GM12801 (cell line): Measurements from ENCODE around the gene TP53BP1.

Experiments
- TF ChIP-seq, protein P1 (sequence below): IDR thresholded peaks from one replicate; pipeline ENCODE4 v1.5.1; 2011; ENCODE audit warnings: control low read depth; ENCODE audit not compliant: insufficient read length; ENCODE audit errors: extremely low read depth

TP53BP1 gene

DNA sequence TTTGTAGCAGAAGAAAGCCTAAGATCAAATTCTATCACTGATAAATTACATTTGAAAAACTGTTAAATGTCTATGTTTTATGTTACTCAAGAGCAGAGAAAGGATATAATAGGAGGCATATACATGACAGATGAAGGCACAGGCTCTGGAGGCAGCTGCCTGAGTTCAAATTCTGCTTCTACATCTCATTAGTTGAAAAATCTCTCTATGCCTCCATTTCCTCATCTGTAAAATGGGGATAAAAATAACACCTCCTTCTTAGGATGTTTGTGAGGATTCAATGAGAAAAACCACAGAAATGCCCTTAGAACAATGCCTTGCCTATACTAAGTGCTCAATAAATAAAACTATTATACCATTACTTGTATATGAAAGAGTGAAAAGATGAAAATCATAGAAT is 21.0 kb downstream of the TP53BP1 start:
- TF ChIP-seq, protein P1, sequence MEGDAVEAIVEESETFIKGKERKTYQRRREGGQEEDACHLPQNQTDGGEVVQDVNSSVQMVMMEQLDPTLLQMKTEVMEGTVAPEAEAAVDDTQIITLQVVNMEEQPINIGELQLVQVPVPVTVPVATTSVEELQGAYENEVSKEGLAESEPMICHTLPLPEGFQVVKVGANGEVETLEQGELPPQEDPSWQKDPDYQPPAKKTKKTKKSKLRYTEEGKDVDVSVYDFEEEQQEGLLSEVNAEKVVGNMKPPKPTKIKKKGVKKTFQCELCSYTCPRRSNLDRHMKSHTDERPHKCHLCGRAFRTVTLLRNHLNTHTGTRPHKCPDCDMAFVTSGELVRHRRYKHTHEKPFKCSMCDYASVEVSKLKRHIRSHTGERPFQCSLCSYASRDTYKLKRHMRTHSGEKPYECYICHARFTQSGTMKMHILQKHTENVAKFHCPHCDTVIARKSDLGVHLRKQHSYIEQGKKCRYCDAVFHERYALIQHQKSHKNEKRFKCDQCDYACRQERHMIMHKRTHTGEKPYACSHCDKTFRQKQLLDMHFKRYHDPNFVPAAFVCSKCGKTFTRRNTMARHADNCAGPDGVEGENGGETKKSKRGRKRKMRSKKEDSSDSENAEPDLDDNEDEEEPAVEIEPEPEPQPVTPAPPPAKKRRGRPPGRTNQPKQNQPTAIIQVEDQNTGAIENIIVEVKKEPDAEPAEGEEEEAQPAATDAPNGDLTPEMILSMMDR = no peak

DNA sequence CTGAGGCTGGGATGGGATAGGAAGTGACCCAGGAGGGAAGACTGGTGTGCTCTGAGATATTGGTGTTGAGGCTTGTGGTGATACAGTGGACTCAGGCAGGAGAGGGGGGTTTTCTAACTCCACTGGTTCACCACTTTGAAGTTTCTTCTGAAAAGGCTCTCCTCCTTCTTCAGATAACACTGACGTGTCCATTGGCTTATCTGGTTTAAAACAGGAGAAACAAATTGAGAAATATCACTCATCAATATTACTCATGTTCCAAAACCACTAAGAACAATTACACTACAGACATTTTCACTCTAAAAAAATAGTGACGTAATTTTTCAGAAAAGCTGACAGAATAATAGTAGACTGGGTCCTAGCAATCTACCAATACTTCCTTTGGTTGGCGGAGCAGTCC is 23.1 kb downstream of the TP53BP1 start:
- TF ChIP-seq, protein P1 = no peak

DNA sequence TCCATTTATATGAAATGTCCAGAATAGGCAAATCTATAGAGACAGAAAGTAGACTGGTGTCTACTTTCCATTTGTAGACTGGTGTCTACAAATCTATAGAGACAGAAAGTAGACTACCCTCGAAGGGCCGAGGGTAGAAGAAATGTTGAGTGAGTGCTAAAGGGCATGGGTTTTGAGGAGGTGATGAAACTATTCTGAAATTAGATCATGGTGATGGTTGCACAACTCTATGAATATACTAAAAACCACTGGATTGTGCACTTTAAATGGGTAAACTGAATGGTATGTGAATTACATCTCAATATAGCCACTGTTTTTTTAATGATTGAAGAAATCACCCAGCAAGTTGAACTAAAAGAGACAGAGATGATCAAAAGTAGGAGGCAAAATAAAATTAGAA is 27.9 kb downstream of the TP53BP1 start:
- TF ChIP-seq, protein P1 = no peak

DNA sequence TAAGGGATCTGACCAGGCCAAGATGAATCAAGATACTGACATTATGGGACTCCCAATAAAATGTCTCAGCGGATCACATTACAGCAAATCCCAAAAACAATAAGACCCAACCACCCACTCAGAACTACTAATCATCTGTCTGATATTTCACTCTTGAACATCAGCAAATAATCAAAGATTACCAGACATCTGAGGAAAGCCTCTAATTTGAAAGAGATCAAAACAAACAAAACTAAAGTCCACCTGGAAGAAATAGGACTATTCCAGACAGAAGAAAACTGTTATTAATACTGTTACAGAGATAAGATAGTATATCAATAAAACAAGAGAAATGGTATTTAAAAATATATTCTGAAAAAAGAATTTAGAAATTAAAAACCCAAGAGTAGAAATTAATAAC is 29.0 kb downstream of the TP53BP1 start:
- TF ChIP-seq, protein P1 = no peak

DNA sequence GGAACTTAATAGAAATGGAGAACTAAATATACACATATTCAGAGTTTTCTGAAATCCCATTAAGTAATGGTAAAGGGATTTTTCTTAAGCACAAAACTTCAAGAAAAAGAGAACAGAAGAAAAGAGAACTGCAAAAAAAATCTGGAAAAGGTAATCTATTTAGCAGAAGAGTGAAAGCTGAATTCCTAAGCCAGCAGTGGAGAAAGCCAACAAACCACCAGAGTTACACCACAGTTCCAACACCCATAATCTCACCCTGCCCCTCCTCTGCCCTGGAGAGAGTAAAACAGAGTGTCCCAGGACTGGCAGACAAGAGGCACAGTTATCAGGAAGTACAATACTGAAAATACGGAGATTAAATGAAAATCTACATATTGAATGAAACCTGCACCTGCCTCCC is 29.4 kb downstream of the TP53BP1 start:
- TF ChIP-seq, protein P1 = no peak

DNA sequence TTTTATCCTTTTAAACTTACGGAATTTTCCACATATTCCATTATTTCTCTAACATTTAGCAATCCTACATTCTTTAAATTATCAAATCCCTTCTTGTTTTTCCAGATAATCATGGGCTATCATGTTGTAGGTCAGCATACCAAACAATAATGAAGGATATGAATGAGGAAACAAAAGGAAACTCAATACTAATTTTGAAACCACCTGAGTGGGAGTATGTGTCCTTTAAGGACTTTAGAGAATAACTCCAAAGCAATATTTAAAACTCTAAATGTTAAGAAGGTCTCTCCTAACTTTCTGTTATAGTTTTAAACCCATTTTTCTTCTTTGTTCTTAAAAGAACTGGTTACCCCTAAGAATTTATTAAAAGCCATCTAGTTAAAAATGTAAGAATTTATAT is 43.0 kb downstream of the TP53BP1 start:
- TF ChIP-seq, protein P1 = no peak

DNA sequence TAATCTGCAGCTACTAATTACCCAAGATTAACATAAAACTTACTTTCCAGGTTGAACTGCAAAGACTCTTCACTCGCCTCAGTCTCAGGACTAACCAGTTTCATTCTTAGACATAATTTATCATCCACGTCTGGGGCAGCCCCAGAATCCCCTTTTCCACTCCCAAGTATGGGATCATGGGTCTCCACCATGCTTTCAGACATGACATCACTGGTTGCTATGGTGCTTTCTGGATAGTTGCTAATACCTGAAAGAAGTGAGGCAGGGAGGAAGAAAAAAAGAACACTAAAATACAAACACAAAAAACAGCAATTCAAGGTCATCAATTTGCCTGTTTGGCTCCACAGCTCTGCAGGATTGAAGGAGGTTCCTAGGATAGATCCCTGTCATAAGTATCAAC is 46.6 kb downstream of the TP53BP1 start:
- TF ChIP-seq, protein P1 = no peak

DNA sequence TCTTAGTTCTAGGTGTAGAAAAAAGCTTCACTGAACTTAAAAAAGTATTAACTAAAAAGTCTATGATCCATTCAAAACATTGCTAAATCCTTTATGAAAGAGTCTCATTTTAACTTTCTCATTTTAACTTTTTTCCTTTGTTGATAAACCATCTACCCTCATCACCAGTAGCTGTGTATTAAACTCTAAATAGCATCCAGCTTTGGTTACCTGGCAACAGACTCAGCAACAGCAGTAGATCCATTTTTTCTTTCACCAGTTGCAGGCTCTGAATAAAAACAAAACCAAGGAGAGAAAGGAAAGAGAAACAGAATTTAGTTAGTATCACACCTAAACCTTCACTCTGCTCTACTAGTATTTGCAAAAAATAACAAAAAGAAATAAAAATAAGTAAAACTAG is 51.6 kb downstream of the TP53BP1 start:
- TF ChIP-seq, protein P1 = no peak
